K562 (cell line): ENCODE data around the gene HTR5A. TPM values are rescaled to one million over a fixed set of nuclear protein-coding genes. Genes with fewer than 3 reads are reported as not detected.

Experiments
- ATAC-seq: fragments of 200-7000 bp; cut with Tn5 transposase; 3 replicates; pipeline ENCODE4 v1.9.1; 2020; ENCODE audit warnings: moderate library complexity
- BruUV-seq: library from RNA; stranded (reverse); fragments of 400-500 nt; replicated peaks from 2 replicates; lab custom pipeline; 2021; lab: Mats Ljungman, UMichigan
- CTCF ChIA-PET: fragments of 300-600 bp; formaldehyde crosslinking; extraction: SDS; loops from one replicate; lab custom pipeline; 2021; ENCODE audit warnings: low intra/inter-chr PET ratio; lab: Yijun Ruan, JAX
- POLR2A ChIA-PET: fragments of 300-600, 350-650 bp; sonication (Branson Sonifier 250); formaldehyde crosslinking; extraction: SDS; loops from one replicate; lab custom pipeline; 2021; ENCODE audit warnings: antibody characterized with exemption, inconsistent platforms; lab: Yijun Ruan, JAX
- DNase-seq, 4 experiments: peaks; one replicate each; pipeline versions ENCODE4 v3.0.0 to v3.0.0-alpha.2; 2011 to 2018; ENCODE audit warnings: low spot score in 3 of 4, mixed read lengths in 3 of 4; ENCODE audit errors: extremely low read depth in 1 of 4
- FAIRE-seq: peaks from 2 replicates; lab custom pipeline; 2011; peaks lifted over from hg19 to GRCh38; lab: Jason Lieb, UNC
- H2AFZ ChIP-seq: 2 replicates; pipeline ENCODE4 v1.6.0; 2011; ENCODE audit warnings: low read depth, low read length, control low read depth, inconsistent platforms
- H3K27ac ChIP-seq: fragments of 200-600 bp; 3 replicates; pipeline ENCODE4 v1.8.0; 2011; ENCODE audit warnings: low read depth, mild to moderate bottlenecking, control low read depth, inconsistent platforms, low read length, moderate library complexity, mixed read lengths; ENCODE audit errors: extremely low read depth
- H3K27me3 ChIP-seq, 2 experiments: fragments of 300-600 bp in 1 of 2; 2 replicates in 1 of 2; 3 replicates in 1 of 2; pipeline versions ENCODE4 v1.6.0 to v1.8.0; 2011; ENCODE audit warnings: inconsistent platforms in 2 of 2, low read length in 2 of 2, mild to moderate bottlenecking in 1 of 2, mixed read lengths in 1 of 2, moderate library complexity in 1 of 2; ENCODE audit not compliant: control insufficient read depth in 2 of 2, insufficient read depth in 2 of 2
- H3K36me3 ChIP-seq: fragments of 300-600 bp; 3 replicates; pipeline ENCODE4 v1.8.0; 2011; ENCODE audit warnings: mild to moderate bottlenecking, low read length, inconsistent platforms; ENCODE audit not compliant: control insufficient read depth, insufficient read depth
- H3K4me1 ChIP-seq, 2 experiments: fragments of 200-600 bp in 1 of 2; replicated peaks in 1 of 2; 2 replicates in 1 of 2; 3 replicates in 1 of 2; pipeline versions ENCODE4 v1.5.1 to v1.8.0; 2011; ENCODE audit warnings: inconsistent platforms in 2 of 2, low read length in 2 of 2, mild to moderate bottlenecking in 1 of 2, mixed read lengths in 1 of 2, moderate library complexity in 1 of 2; ENCODE audit not compliant: control insufficient read depth in 2 of 2, insufficient read depth in 2 of 2
- H3K4me2 ChIP-seq: 2 replicates; pipeline ENCODE4 v1.6.1; 2011; ENCODE audit warnings: low read length, control low read depth, inconsistent platforms, mixed read lengths; ENCODE audit not compliant: insufficient read depth
- H3K4me3 ChIP-seq: fragments of 200-600 bp; sonication (generic), shearing (Covaris generic); 2 replicates; pipeline ENCODE4 v1.5.1; 2016; ENCODE audit warnings: control low read depth, inconsistent platforms
- H3K79me2 ChIP-seq: fragments of 200-600 bp; 3 replicates; pipeline ENCODE4 v1.8.0; 2011; ENCODE audit warnings: low read length, inconsistent platforms; ENCODE audit not compliant: control insufficient read depth, insufficient read depth
- H3K9ac ChIP-seq, 2 experiments: 2 replicates each; pipeline versions ENCODE4 v1.6.0 to v1.6.1; 2011; ENCODE audit warnings: low read depth in 2 of 2, low read length in 2 of 2, control low read depth in 1 of 2, inconsistent platforms in 1 of 2, mild to moderate bottlenecking in 1 of 2, mixed read lengths in 1 of 2; ENCODE audit not compliant: insufficient read depth in 1 of 2
- H3K9me1 ChIP-seq: one replicate; pipeline ENCODE4 v1.6.0; 2011; ENCODE audit warnings: inconsistent platforms, mild to moderate bottlenecking, low read length, moderate library complexity; ENCODE audit not compliant: control insufficient read depth, insufficient read depth
- H3K9me3 ChIP-seq: replicated peaks from 2 replicates; pipeline ENCODE4 v1.5.1; 2011; ENCODE audit warnings: low read depth, low read length, inconsistent platforms; ENCODE audit not compliant: control insufficient read depth, insufficient read depth
- H4K20me1 ChIP-seq: replicated peaks from 2 replicates; pipeline ENCODE4 v1.6.1; 2011; ENCODE audit warnings: low read length, inconsistent platforms, mixed read lengths; ENCODE audit not compliant: control insufficient read depth, insufficient read depth
- NR2C1 ChIP-seq, 2 experiments: fragments of 450-650 bp; IDR thresholded peaks; 2 replicates each; pipeline ENCODE4 v1.6.1; 2017; ENCODE audit warnings: mild to moderate bottlenecking in 2 of 2, antibody characterized with exemption in 1 of 2, inconsistent platforms in 1 of 2, missing compliant biosample characterization in 1 of 2, missing genetic modification characterization in 1 of 2
- SMAD2 ChIP-seq: fragments of 150-350 bp; IDR thresholded peaks from 2 replicates; pipeline ENCODE4 v1.6.1; 2014; ENCODE audit warnings: low read depth, mild to moderate bottlenecking, low read length
- SRF ChIP-seq, 2 experiments: fragments of 250-450, 450-650 bp in 1 of 2; sonication (Bioruptor Pico) in 1 of 2; sonication (generic) in 1 of 2; formaldehyde crosslinking; IDR thresholded peaks; 2 replicates each; pipeline versions ENCODE4 v1.5.0 to v1.5.1; 2020 to 2022; ENCODE audit warnings: mild to moderate bottlenecking in 1 of 2, missing genetic modification reagents in 1 of 2
- TEAD4 ChIP-seq, 2 experiments: sonication (generic) in 1 of 2; formaldehyde crosslinking in 1 of 2; IDR thresholded peaks; 2 replicates each; pipeline versions ENCODE4 v1.6.1 to v1.8.0; 2012 to 2022; ENCODE audit warnings: borderline replicate concordance in 1 of 2, inconsistent platforms in 1 of 2, low read length in 1 of 2, mild to moderate bottlenecking in 1 of 2, missing genetic modification reagents in 1 of 2
- WGBS: fragments of 100-300 bp; shearing (Covaris generic); methylation state at CpG from one replicate; pipeline ENCODE4 v1.1.6; 2016; ENCODE audit warnings: low coverage, mixed read lengths; ENCODE audit not compliant: insufficient coverage; ENCODE audit errors: missing lambda C conversion rate; 5-methylcytosine and 5-hydroxymethylcytosine counted together
- in situ Hi-C: fragments of 300-500 bp; cut with MboI; formaldehyde crosslinking; loops from 4 replicates; pipeline ENCODE4 v1.15.0; 2018; ENCODE audit warnings: inconsistent platforms, mixed read lengths
- intact Hi-C: fragments of 100-400 bp; cut with micrococcal nuclease; formaldehyde crosslinking; loops from 2 replicates; pipeline ENCODE4 v1.14.2; 2022
- polyA plus RNA-seq, 8 experiments: library from polyadenylated mRNA; depleted of rRNA in 4 of 8; stranded (reverse) in 5 of 8; unstranded in 3 of 8; fragments of >200 nt; fragmentation: Nextera tagmentation in 2 of 8; fragmentation: Illumina TruSeq in 1 of 8; extraction: Ambion mirVana in 2 of 8; extraction: Trizol in 1 of 8; gene quantifications; 2 replicates each; pipeline versions ENCODE4 v1.2.1 to v1.2.3, GENCODE V29; 2011 to 2014; ENCODE audit warnings: inconsistent platforms in 1 of 8, missing spikeins in 1 of 8
- total RNA-seq, 7 experiments: library from RNA; depleted of rRNA in 6 of 7; stranded (reverse); fragments of >200 nt in 6 of 7; fragmentation: Illumina TruSeq in 2 of 7; extraction: Trizol in 2 of 7; gene quantifications; 2 replicates each; pipeline versions ENCODE4 v1.2.1 to v1.2.3, GENCODE V29; 2011 to 2021; ENCODE audit warnings: low replicate concordance in 1 of 7
- TF ChIP-seq, protein P1 (sequence below): conservative IDR thresholded peaks from 2 replicates; pipeline ENCODE4 v1.6.1; 2011; ENCODE audit warnings: low read depth, mild to moderate bottlenecking, low read length; ENCODE audit not compliant: control insufficient read depth
- TF ChIP-seq, protein P2 (sequence below), 2 experiments: IDR thresholded peaks; 2 replicates each; pipeline ENCODE4 v1.6.1; 2012; ENCODE audit warnings: improper control_type of control experiment in 2 of 2, low read depth in 2 of 2, low read length in 2 of 2, borderline replicate concordance in 1 of 2
- TF ChIP-seq, protein P3 (sequence below): sonication (generic); formaldehyde crosslinking; IDR thresholded peaks from 2 replicates; pipeline ENCODE4 v1.8.0; 2022; ENCODE audit warnings: mild to moderate bottlenecking, low read depth, missing genetic modification reagents

HTR5A gene
- total and polyA plus RNA-seq, 9 of the 15 experiments (the other 6 are each of a cell fraction or from before 2014, with no cell fraction given): 0.06 TPM; not detected in 8

DNA sequence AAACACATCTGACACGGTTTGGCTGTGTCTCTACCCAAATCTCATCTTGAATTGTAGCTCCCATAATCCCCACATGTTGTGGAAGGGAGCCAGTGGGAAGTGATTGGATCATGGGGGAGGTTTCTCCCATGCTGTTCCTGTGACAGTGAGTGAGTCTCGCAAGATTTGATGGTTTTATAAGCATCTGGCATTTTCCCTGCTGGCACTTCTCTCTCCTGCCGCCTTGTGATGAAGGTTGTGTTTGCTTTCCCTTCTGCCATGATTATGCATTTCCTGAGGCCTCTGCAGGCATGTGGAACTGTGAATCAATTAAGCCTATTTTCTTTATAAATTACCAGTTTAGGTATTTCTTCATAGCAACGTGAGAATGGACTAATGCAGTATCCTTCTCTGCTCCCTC is 5.9 kb upstream of the HTR5A start:
- Histone ChIP-seq H2AFZ (no peak overlapping the region), H3K27me3 (peaks cover 0 to 38% of the 10 kb centered on the region in 2 experiments; a peak in 2 of 5 replicates), H3K9ac (no peak overlapping the region), H3K27ac (no peak overlapping the region), H3K4me3 (no peak overlapping the region), H3K4me2 (no peak overlapping the region), H4K20me1 (peaks cover 7% of the 10 kb centered on the region; the same call in 1 of the 2 replicates), H3K9me1 (no peaks in the 10 kb centered on the region), H3K36me3 (no peaks in the 10 kb centered on the region)
- 1% methylated on average over 4 of the region's 4 CpGs for WGBS
- in situ Hi-C loops: no loop called here
- DNase-seq (no peak), FAIRE-seq (no peak), ATAC-seq (no peak)
- TF ChIP-seq NR2C1 (IDR thresholded peaks at IDR 0.05): no peak
- no peak for TF ChIP-seq NR2C1 (tag; IDR thresholded peaks at IDR 0.05)
- TF ChIP-seq, protein P1, sequence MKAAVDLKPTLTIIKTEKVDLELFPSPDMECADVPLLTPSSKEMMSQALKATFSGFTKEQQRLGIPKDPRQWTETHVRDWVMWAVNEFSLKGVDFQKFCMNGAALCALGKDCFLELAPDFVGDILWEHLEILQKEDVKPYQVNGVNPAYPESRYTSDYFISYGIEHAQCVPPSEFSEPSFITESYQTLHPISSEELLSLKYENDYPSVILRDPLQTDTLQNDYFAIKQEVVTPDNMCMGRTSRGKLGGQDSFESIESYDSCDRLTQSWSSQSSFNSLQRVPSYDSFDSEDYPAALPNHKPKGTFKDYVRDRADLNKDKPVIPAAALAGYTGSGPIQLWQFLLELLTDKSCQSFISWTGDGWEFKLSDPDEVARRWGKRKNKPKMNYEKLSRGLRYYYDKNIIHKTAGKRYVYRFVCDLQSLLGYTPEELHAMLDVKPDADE: no peak
- TF ChIP-seq, all 486 proteins: peak for 0
- POLR2A ChIA-PET: interaction anchor here (0.5 kb wide), 1 partner anchor 392 kb away, joined by 3 read pairs; no protein-coding TSS in a partner anchor
- BruUV-seq: no TSS peak
- Histone ChIP-seq H3K79me2 (no peaks in the 10 kb centered on the region), H3K9me3 (no peaks in the 10 kb centered on the region), H3K4me1 (no peaks in the 10 kb centered on the region)
- intact Hi-C loops: no loop called here
- CTCF ChIA-PET: no interaction called here

DNA sequence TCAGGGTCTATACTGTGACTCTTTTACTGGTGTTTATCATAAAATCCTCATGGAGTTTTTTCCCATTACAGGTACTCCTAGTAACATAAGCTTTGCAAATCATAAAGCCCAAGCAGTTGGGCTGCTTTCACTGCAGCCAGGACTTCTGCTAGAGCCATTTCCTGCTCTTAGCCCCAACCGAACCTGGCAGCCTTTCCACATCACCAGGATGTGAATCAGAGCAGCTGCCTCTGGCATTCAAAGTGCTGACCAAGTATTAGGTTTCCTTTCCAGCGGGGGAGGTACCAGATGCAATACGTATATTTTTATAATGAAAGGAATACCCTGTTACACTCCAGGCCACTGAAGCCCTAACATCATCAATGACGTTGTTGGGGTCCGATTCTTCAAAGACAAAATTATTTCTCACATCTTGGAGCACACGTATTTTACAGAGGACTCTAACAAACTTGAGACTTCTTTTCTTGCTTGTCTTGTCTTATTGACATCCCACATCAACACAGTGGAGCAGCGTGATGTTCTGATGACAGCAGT is 3.6 kb upstream of the HTR5A start:
- H4K20me1 ChIP-seq: peaks cover 7% of the 10 kb centered on the region; the same call in 1 of the 2 replicates
- no peak overlapping the region for H2AFZ ChIP-seq
- in situ Hi-C loops: no loop called here
- H3K9me1 ChIP-seq: no peaks in the 10 kb centered on the region
- no peak for ATAC-seq
- TF ChIP-seq, protein P2, sequence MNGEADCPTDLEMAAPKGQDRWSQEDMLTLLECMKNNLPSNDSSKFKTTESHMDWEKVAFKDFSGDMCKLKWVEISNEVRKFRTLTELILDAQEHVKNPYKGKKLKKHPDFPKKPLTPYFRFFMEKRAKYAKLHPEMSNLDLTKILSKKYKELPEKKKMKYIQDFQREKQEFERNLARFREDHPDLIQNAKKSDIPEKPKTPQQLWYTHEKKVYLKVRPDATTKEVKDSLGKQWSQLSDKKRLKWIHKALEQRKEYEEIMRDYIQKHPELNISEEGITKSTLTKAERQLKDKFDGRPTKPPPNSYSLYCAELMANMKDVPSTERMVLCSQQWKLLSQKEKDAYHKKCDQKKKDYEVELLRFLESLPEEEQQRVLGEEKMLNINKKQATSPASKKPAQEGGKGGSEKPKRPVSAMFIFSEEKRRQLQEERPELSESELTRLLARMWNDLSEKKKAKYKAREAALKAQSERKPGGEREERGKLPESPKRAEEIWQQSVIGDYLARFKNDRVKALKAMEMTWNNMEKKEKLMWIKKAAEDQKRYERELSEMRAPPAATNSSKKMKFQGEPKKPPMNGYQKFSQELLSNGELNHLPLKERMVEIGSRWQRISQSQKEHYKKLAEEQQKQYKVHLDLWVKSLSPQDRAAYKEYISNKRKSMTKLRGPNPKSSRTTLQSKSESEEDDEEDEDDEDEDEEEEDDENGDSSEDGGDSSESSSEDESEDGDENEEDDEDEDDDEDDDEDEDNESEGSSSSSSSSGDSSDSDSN (IDR thresholded peaks at IDR 0.05; ENCODE audit: borderline replicate concordance in 1 of 2, low read depth in 2 of 2, low read length in 2 of 2): no peak
- no peak for TF ChIP-seq SRF (CRISPR knock-in tag; IDR thresholded peaks at IDR 0.05)
- TF ChIP-seq, protein P3, sequence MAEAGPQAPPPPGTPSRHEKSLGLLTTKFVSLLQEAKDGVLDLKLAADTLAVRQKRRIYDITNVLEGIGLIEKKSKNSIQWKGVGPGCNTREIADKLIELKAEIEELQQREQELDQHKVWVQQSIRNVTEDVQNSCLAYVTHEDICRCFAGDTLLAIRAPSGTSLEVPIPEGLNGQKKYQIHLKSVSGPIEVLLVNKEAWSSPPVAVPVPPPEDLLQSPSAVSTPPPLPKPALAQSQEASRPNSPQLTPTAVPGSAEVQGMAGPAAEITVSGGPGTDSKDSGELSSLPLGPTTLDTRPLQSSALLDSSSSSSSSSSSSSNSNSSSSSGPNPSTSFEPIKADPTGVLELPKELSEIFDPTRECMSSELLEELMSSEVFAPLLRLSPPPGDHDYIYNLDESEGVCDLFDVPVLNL (CRISPR knock-in tag): no peak
- no peak for TF ChIP-seq TEAD4 (IDR thresholded peaks at IDR 0.05; ENCODE audit: low read length)
- TF ChIP-seq TEAD4 (CRISPR knock-in tag; IDR thresholded peaks at IDR 0.05; ENCODE audit: borderline replicate concordance): no peak
- no peak for TF ChIP-seq SMAD2
- H3K36me3 ChIP-seq: no peaks in the 10 kb centered on the region
- POLR2A ChIA-PET: interaction anchor here (0.6 to 0.7 kb wide), 2 partner anchors 12 to 210 kb away, joined by 3 read pairs; no protein-coding TSS in a partner anchor
- no peak overlapping the region for H3K9ac ChIP-seq
- DNase-seq: no peak
- H3K27me3 ChIP-seq: peaks cover 2 to 33% of the 10 kb centered on the region in 2 experiments; a peak in 4 of 5 replicates
- H3K4me3 ChIP-seq: no peak overlapping the region
- CTCF ChIA-PET: no interaction called here
- intact Hi-C loops: no loop called here
- no peak overlapping the region for H3K4me2 ChIP-seq
- no peak overlapping the region for H3K27ac ChIP-seq
- WGBS: under 1% methylated on average over 7 of the region's 7 CpGs
- H3K9me3 ChIP-seq: no peaks in the 10 kb centered on the region
- peaks cover 0 to 12% of the 10 kb centered on the region in 2 experiments; a peak in 2 of 5 replicates for H3K4me1 ChIP-seq
- H3K79me2 ChIP-seq: no peaks in the 10 kb centered on the region
- no TSS peak for BruUV-seq
- no peak for FAIRE-seq
